ENCODE measurements around the gene FAM131B. TPM values are rescaled to one million over a fixed set of nuclear protein-coding genes. Genes with fewer than 3 reads are reported as not detected.
A peak's percentile ranks its signal among the peaks of the same experiment; 100 is the strongest.

Gene FAM131B
- 1.4 and 2.0 TPM in 2 replicates for total RNA-seq

GRCh38 chr7:143362131-143363015 lies at the start of gene FAM131B:
Gene FAM131B (minus strand): TSS chr7:143362713. CDS start chr7:143362603, 110 bp downstream.

GRCh38 chr7:143408686-143409561 lies 46.4 kb upstream of the FAM131B start, which contains the start of gene EPHA1:
Gene EPHA1 (minus strand): TSS chr7:143408856. CDS start chr7:143408805, 51 bp downstream.

GRCh38 chr7:143380646-143381426 lies 18.3 kb upstream of the FAM131B start, which contains the start of gene ZYX:
Gene ZYX (plus strand): TSS chr7:143381345. CDS start chr7:143381572, 227 bp downstream.

GRCh38 chr7:143315776-143316175 lies 46.7 kb downstream of the FAM131B start, which contains the start of gene CLCN1:
Gene CLCN1 (plus strand): TSS chr7:143316111. CDS start chr7:143316213, 102 bp downstream.

Small RNA genes lying within 50 kb of the gene (small RNA-seq; reads per million reads assigned to genes)
- gene MIR6892, result 0.55 reads per million, percentile 31 among the genes with 10 or more reads in this experiment

Other genes with a start within 250 kb of the FAM131B start
- gene PIP, start 230.6 kb downstream of the FAM131B start, total RNA-seq, result not detected in 2 replicates
- gene TAS2R39, start 179.3 kb downstream of the FAM131B start, total RNA-seq, result not detected in 2 replicates
- gene TAS2R40, start 140.7 kb downstream of the FAM131B start, total RNA-seq, result not detected in 2 replicates
- 97.4 and 101 TPM in 2 replicates for gene GSTK1, start 99.3 kb downstream of the FAM131B start, total RNA-seq
- 0.39 and 1.7 TPM in 2 replicates for gene TMEM139, start 77.8 kb downstream of the FAM131B start, total RNA-seq
- 14.9 and 15.0 TPM in 2 replicates for gene CASP2, start 74.4 kb downstream of the FAM131B start, total RNA-seq
- gene CLCN1, start 46.6 kb downstream of the FAM131B start, total RNA-seq, result not detected in 2 replicates
- 42.8 and 75.5 TPM in 2 replicates for gene ZYX, start 18.6 kb upstream of the FAM131B start, total RNA-seq
- 40.8 and 62.4 TPM in 2 replicates for gene EPHA1, start 46.1 kb upstream of the FAM131B start, total RNA-seq
- gene TAS2R60, start 80.7 kb upstream of the FAM131B start, total RNA-seq, result not detected in 2 replicates
- gene TAS2R41, start 115.2 kb upstream of the FAM131B start, total RNA-seq, result 0.11 TPM in 1 of 2 replicates, not detected in the other
- gene CTAGE15, start 209.1 kb upstream of the FAM131B start, total RNA-seq, result 3.6 and 3.9 TPM in 2 replicates